IMR-90 (cell line): ENCODE data around the gene SLC25A11. TPM values are rescaled to one million over a fixed set of nuclear protein-coding genes. Genes with fewer than 3 reads are reported as not detected.
A peak's percentile ranks its signal among the peaks of the same experiment; 100 is the strongest.

ENCODE experiments used
- CEBPB ChIP-seq: IDR thresholded peaks from 2 replicates; pipeline ENCODE4 v1.6.1; 2012; ENCODE audit warnings: low read depth, low read length, improper control_type of control experiment
- CTCF ChIP-seq: conservative IDR thresholded peaks from 2 replicates; pipeline ENCODE4 v1.5.1; 2012; ENCODE audit warnings: mild to moderate bottlenecking, low read depth, low read length, improper control_type of control experiment
- FOS ChIP-seq: fragments of 150-350 bp; IDR thresholded peaks from 2 replicates; pipeline ENCODE4 v1.6.1; 2016; ENCODE audit warnings: low read depth, low read length
- POLR2A ChIP-seq: IDR thresholded peaks from 2 replicates; pipeline ENCODE4 v1.6.1; 2012; ENCODE audit warnings: mild to moderate bottlenecking, low read depth, low read length
- SMC3 ChIP-seq: fragments of 150-350 bp; IDR thresholded peaks from 2 replicates; pipeline ENCODE4 v1.6.1; 2016; ENCODE audit warnings: low read depth, mild to moderate bottlenecking, antibody characterized with exemption, low read length, moderate library complexity
- polyA plus RNA-seq, 3 experiments: library from polyadenylated mRNA; depleted of rRNA; stranded (reverse); fragments of >200 nt; gene quantifications; 2 replicates each; pipeline ENCODE4 v1.2.3, GENCODE V29; 2012; ENCODE audit warnings: low replicate concordance in 1 of 3
- total RNA-seq: library from RNA; depleted of rRNA; stranded (reverse); fragments of >200 nt; gene quantifications from 2 replicates; pipeline ENCODE4 v1.2.3, GENCODE V29; 2012

Gene SLC25A11
- total and polyA plus RNA-seq, 2 of the 4 experiments (the other 2 are of a cell fraction), result 35.0 to 62.2 TPM

GRCh38 chr17:4949321-4950074 lies 9.7 kb upstream of the SLC25A11 start (continued):
- TF ChIP-seq CTCF (no peak), POLR2A (no peak), FOS (0 out of 2 replicates have a peak, but pooled peaks have one; percentile 7), CEBPB (no peak), SMC3 (no peak)
